HL-60 (cell line): ENCODE results near the gene SH2B2.

Source experiments
- DNase-seq, 2 experiments: peaks; one replicate each; pipeline ENCODE4 v3.0.0-alpha.2; 2010 to 2020; ENCODE audit warnings: low read depth in 1 of 2, low spot score in 1 of 2
- H3K27ac ChIP-seq: fragments of 250-450 bp; sonication (Bioruptor Pico); replicated peaks from 2 replicates; pipeline ENCODE4 v1.5.1; 2020; ENCODE audit warnings: mild to moderate bottlenecking, moderate library complexity
- H3K27me3 ChIP-seq: fragments of 250-450 bp; sonication (Bioruptor Pico); 2 replicates; pipeline ENCODE4 v1.5.1; 2021; ENCODE audit warnings: mild to moderate bottlenecking, moderate library complexity; ENCODE audit not compliant: insufficient read depth, poor library complexity, severe bottlenecking
- H3K4me3 ChIP-seq: replicated peaks from 2 replicates; pipeline ENCODE4 v1.5.1; 2011; ENCODE audit warnings: mild to moderate bottlenecking, control low read depth, low read length; ENCODE audit not compliant: insufficient read depth
- CTCF ChIP-seq: IDR thresholded peaks from one replicate; pipeline ENCODE4 v1.5.1; 2011; ENCODE audit warnings: low read length, control low read depth, inconsistent platforms; ENCODE audit not compliant: insufficient read depth
- GABPA ChIP-seq: IDR thresholded peaks from 2 replicates; pipeline ENCODE4 v1.6.1; 2012; ENCODE audit warnings: low read depth
- POLR2AphosphoS5 ChIP-seq: IDR thresholded peaks from 2 replicates; pipeline ENCODE4 v1.6.1; 2012; ENCODE audit warnings: low read depth
- REST ChIP-seq: IDR thresholded peaks from 2 replicates; pipeline ENCODE4 v1.6.1; 2012; ENCODE audit warnings: low read depth; ENCODE audit not compliant: insufficient replicate concordance
- SPI1 ChIP-seq: IDR thresholded peaks from 2 replicates; pipeline ENCODE4 v1.6.1; 2012; ENCODE audit warnings: low read depth, mild to moderate bottlenecking, borderline replicate concordance

The SH2B2 gene

GRCh38 chr7:102318482-102318971, 31.9 kb downstream of the SH2B2 start:
- H3K27me3 ChIP-seq: no peaks in the 10 kb centered on the region
- H3K4me3 ChIP-seq: no peak overlapping the region
- no peak overlapping the region for H3K27ac ChIP-seq
- no peak for DNase-seq
- TF ChIP-seq SPI1: no peak
- TF ChIP-seq CTCF: no peak
- no peak for TF ChIP-seq POLR2AphosphoS5
- TF ChIP-seq GABPA: no peak

- TF ChIP-seq CTCF (no peak), SPI1 (no peak), GABPA (no peak), REST (no peak)
- Histone ChIP-seq H3K27me3 (no peaks in the 10 kb centered on the region), H3K4me3 (no peak overlapping the region), H3K27ac (no peak overlapping the region)
- no peak for DNase-seq
These were observed 33.0 kb downstream of the SH2B2 start for GRCh38 chr7:102319671-102320070.

GRCh38 chr7:102320181-102320580, 33.5 kb downstream of the SH2B2 start:
- Histone ChIP-seq H3K27ac (no peak overlapping the region), H3K27me3 (no peaks in the 10 kb centered on the region)
- no peak for DNase-seq

More at GRCh38 chr7:102320181-102320580, 33.5 kb downstream of the SH2B2 start:
- H3K4me3 ChIP-seq: no peak overlapping the region
- TF ChIP-seq CTCF (no peak), GABPA (no peak), SPI1 (no peak), REST (no peak), POLR2AphosphoS5 (no peak)
